Measurements from ENCODE around the gene DDX52. TPM values are rescaled to one million over a fixed set of nuclear protein-coding genes. Genes with fewer than 3 reads are reported as not detected.

The DDX52 gene
- total and polyA plus RNA-seq, 2 of the 8 experiments (the other 6 are each of a cell fraction or from before 2014, with no cell fraction given) = 10.0 to 45.9 TPM

- H3K18ac ChIP-seq (ENCODE audit: extremely low read depth, low read length) = no peak overlapping the region
- peaks cover 0 to 27% (median 8%) of the 10 kb centered on the region in 4 experiments; a peak in 6 of 8 replicates for H3K36me3 ChIP-seq (ENCODE audit: control insufficient read depth in 2 of 4, insufficient read depth in 4 of 4, low read length in 3 of 4)
- H2BK5ac ChIP-seq (ENCODE audit: low read depth, low read length) = no peak overlapping the region
- no peak overlapping the region for H3K9ac ChIP-seq (replicated peaks in 1 of 4; ENCODE audit: extremely low read depth in 1 of 4, low read depth in 3 of 4, low read length in 3 of 4)
- WGBS, 2 experiments (ENCODE audit: extremely low coverage in 1 of 2, insufficient coverage in 1 of 2, insufficient read length in 1 of 2, insufficient replicate concordance in 2 of 2, low coverage in 1 of 2, low lambda C conversion rate in 2 of 2, missing lambda C conversion rate in 1 of 2) = 90% methylated on average over 2 of the region's 2 CpGs; no CpG with 5 or more reads in 1 of the 2 experiments
- H3K9me3 ChIP-seq (ENCODE audit: insufficient read depth in 2 of 2, low read depth in 1 of 2, low read length in 1 of 2) = no peaks in the 10 kb centered on the region
- H3K79me1 ChIP-seq (ENCODE audit: low read depth, low read length) = no peaks in the 10 kb centered on the region; the same call in 1 of the 2 replicates
- no peaks in the 10 kb centered on the region for H3K23me2 ChIP-seq (ENCODE audit: low read depth, low read length)
- H2AK5ac ChIP-seq (ENCODE audit: low read depth, low read length) = no peak overlapping the region
- no peak overlapping the region for H3K27ac ChIP-seq (ENCODE audit: low read depth, low read length)
- FAIRE-seq (no peak), DNase-seq (ENCODE audit: low read depth in 1 of 2, low spot score in 2 of 2) (no peak)
- H2BK12ac ChIP-seq (ENCODE audit: low read depth, low read length) = no peak overlapping the region
- H3K4ac ChIP-seq (replicated peaks; ENCODE audit: insufficient read length, low read depth, low read length) = no peak overlapping the region
- ChIA-PET CTCF (ENCODE audit: partially characterized antibody) (no interaction called here), POLR2A (ENCODE audit: partially characterized antibody) (no interaction called here)
- H3K27me3 ChIP-seq (replicated peaks in 1 of 4; ENCODE audit: control insufficient read depth in 3 of 4, extremely low read depth in 1 of 4, insufficient read depth in 3 of 4, low read length in 3 of 4) = no peaks in the 10 kb centered on the region
- H3K14ac ChIP-seq (ENCODE audit: insufficient read length) = no peak overlapping the region
- no peak overlapping the region for H4K5ac ChIP-seq (ENCODE audit: insufficient read length, low read depth, low read length)
- no peak overlapping the region for H3K4me2 ChIP-seq (ENCODE audit: insufficient read depth in 1 of 2, low read depth in 2 of 2, low read length in 2 of 2)
- no peak overlapping the region for H3K4me3 ChIP-seq (ENCODE audit: extremely low read depth in 1 of 4, insufficient read depth in 2 of 4, low read depth in 3 of 4, low read length in 4 of 4)
- H2BK15ac ChIP-seq (ENCODE audit: low read length) = no peak overlapping the region
- H3K4me1 ChIP-seq (replicated peaks in 1 of 4; ENCODE audit: control insufficient read depth in 3 of 4, insufficient read depth in 4 of 4, low read length in 3 of 4) = no peaks in the 10 kb centered on the region
- H3K56ac ChIP-seq (replicated peaks; ENCODE audit: insufficient read length, low read depth, low read length) = no peak overlapping the region
- no peak overlapping the region for H2BK120ac ChIP-seq (replicated peaks; ENCODE audit: low read depth, low read length)
- no peaks in the 10 kb centered on the region for H3K79me2 ChIP-seq (ENCODE audit: control insufficient read depth in 1 of 2, insufficient read depth in 2 of 2, low read length in 2 of 2)
- H4K91ac ChIP-seq (replicated peaks; ENCODE audit: insufficient read length, low read length) = no peak overlapping the region
- H2AFZ ChIP-seq (ENCODE audit: low read length) = no peak overlapping the region
- H4K8ac ChIP-seq (ENCODE audit: extremely low read depth, insufficient read depth, low read length) = no peak overlapping the region
- no peak overlapping the region for H2BK20ac ChIP-seq (ENCODE audit: low read length)
- H3K23ac ChIP-seq (ENCODE audit: insufficient read length) = no peak overlapping the region
- no peaks in the 10 kb centered on the region for H4K20me1 ChIP-seq (replicated peaks in 1 of 2; ENCODE audit: control insufficient read depth in 1 of 2, insufficient read depth in 2 of 2, low read length in 2 of 2)
- no peak for TF ChIP-seq RAD21 (IDR thresholded peaks at IDR 0.05 in 1 of 2, conservative IDR thresholded peaks at IDR 0.05 in 1 of 2; ENCODE audit: low read depth in 2 of 2, low read length in 2 of 2)
- no peak for TF ChIP-seq PHF8 (conservative IDR thresholded peaks at IDR 0.05; ENCODE audit: low read depth, low read length)
- no peak for TF ChIP-seq RNF2 (IDR thresholded peaks at IDR 0.05; ENCODE audit: borderline replicate concordance, low read depth, low read length, missing control alignments, poor library complexity, severe bottlenecking)
- TF ChIP-seq GABPA (IDR thresholded peaks at IDR 0.05; ENCODE audit: borderline replicate concordance, insufficient read depth, low read length) = no peak
- TF ChIP-seq FOSL1 (IDR thresholded peaks at IDR 0.05; ENCODE audit: insufficient read depth, low read depth, low read length) = no peak
- TF ChIP-seq GTF2F1 (IDR thresholded peaks at IDR 0.05; ENCODE audit: borderline replicate concordance, low read depth, low read length) = no peak
- no peak for TF ChIP-seq NRF1 (IDR thresholded peaks at IDR 0.05; ENCODE audit: low read depth, low read length)
- TF ChIP-seq, protein P1, sequence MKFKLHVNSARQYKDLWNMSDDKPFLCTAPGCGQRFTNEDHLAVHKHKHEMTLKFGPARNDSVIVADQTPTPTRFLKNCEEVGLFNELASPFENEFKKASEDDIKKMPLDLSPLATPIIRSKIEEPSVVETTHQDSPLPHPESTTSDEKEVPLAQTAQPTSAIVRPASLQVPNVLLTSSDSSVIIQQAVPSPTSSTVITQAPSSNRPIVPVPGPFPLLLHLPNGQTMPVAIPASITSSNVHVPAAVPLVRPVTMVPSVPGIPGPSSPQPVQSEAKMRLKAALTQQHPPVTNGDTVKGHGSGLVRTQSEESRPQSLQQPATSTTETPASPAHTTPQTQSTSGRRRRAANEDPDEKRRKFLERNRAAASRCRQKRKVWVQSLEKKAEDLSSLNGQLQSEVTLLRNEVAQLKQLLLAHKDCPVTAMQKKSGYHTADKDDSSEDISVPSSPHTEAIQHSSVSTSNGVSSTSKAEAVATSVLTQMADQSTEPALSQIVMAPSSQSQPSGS (IDR thresholded peaks at IDR 0.05; ENCODE audit: low read length) = no peak
- no peak for TF ChIP-seq RBBP5 (IDR thresholded peaks at IDR 0.05; ENCODE audit: borderline replicate concordance, low read depth, low read length)
- TF ChIP-seq JUND (IDR thresholded peaks at IDR 0.05; ENCODE audit: low read length) = no peak
- TF ChIP-seq POLR2AphosphoS5 (IDR thresholded peaks at IDR 0.05; ENCODE audit: low read depth, low read length) = no peak
- no peak for TF ChIP-seq YY1 (IDR thresholded peaks at IDR 0.05; ENCODE audit: low read depth, low read length)
These were observed 45.1 kb downstream of the DDX52 start for GRCh38 chr17:37598145-37598544.

Data from H1 (cell line).